GM21390 (cell line): ENCODE data around the gene CLRN2.
"Not testable (repeated sequence)": the region's sequence is repeated elsewhere in the genome, so short reads cannot be mapped to it uniquely, and the experiment has no call there.

Source experiments
- ATAC-seq: cut with Tn5 transposase; IDR thresholded peaks from one replicate; pipeline ENCODE4 v1.9.1; 2021; ENCODE audit not compliant: unreplicated experiment

CLRN2 gene

DNA sequence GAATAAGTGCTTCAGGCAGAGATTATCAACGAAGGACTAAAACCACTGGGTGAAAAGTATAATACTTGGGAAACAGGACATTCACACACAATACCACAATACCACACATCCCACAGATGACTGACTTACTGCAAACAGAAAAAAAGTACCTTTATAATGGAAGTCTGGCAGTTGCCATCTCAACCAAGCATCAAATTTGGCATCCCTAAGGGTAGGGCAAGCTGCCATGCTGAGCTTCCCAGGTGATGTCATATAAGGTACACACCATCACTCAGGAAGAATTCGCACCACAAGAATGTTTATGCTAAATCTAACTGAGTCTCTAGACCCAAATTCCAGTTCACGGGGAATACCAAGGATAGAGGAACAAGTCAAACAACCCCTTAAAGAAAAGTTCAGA is 12.2 kb upstream of the CLRN2 start:
- no peak for ATAC-seq

DNA sequence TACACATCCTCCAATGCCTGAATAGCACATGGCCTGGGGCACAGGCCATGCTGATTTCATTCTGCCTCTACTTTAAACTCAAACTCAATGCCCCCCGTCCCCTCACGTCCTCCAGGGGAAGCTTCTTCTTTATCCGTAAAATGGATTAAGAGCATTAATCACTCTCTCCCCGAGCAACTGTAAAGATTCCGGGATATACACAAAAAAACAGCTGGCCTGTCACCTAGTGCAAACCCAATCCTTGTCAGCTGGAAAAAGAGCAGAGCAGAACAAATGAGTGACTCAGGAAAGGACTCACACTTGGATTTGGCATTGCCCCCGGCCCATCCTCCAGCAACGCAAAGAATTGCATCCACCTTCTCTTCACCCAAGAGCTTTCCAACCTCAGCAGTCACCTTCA is 10.9 kb upstream of the CLRN2 start:
- ATAC-seq: no peak

DNA sequence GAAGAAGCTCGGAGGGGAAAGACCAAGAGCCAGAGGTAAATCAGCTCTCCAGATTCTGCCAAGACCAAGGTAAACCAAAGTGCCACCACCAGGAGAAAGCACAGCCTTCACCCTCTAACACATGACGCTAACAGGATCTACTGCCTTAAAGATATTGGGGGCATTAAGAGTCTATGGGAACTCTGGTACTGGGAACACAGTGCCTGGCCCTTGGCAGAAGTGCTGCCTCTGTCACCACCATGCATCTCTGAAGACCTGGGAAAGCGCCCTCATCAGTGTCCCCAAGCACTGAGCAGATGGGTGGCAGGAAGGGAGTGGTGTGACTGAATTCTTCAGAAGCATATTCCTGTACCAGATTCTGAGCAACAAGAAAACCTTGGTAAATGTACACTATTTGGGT is 4.4 kb upstream of the CLRN2 start:
- ATAC-seq: no peak

DNA sequence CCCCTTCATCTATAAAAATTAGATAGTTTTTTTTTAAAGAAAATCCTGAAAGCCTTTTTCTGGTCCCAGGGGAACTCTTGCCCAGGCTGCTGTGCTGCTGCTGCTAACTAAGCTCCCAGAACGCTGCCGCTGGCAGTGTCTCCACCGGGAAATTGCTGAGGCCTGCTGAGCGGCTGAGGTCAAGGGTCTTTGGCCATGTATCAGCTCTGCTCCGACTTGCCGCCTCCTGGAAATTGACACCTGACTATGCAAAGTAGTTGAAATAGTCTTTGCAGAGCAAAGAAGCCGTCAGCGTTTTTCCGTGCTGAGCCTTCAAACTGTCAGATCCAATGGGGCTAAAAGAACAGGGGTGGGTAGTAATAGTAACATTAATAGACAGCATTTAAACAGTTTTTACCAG is 3.9 kb upstream of the CLRN2 start:
- ATAC-seq: no peak

DNA sequence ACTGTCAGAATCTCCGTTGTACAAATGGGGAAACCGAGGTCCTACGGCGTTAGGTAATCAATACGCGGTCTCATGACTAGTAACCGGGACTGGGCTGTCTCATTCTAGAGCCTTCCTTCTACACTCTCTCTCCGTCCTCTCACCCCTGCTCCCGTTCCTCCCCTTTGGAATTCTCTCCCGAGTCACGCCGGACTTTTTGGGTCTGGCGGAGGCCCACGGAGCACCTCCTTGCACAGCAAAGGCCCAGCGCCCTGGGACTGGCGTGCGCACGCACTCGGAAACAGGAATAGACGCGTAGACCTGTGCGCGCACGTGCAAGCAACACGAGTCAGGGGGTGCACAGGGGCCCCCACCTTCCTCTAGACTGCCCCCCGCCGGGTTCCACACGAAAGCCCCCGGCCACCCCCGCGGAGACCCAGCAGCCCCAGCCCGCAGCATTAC is 3.4 kb upstream of the CLRN2 start:
- peak; percentile 56 for ATAC-seq

DNA sequence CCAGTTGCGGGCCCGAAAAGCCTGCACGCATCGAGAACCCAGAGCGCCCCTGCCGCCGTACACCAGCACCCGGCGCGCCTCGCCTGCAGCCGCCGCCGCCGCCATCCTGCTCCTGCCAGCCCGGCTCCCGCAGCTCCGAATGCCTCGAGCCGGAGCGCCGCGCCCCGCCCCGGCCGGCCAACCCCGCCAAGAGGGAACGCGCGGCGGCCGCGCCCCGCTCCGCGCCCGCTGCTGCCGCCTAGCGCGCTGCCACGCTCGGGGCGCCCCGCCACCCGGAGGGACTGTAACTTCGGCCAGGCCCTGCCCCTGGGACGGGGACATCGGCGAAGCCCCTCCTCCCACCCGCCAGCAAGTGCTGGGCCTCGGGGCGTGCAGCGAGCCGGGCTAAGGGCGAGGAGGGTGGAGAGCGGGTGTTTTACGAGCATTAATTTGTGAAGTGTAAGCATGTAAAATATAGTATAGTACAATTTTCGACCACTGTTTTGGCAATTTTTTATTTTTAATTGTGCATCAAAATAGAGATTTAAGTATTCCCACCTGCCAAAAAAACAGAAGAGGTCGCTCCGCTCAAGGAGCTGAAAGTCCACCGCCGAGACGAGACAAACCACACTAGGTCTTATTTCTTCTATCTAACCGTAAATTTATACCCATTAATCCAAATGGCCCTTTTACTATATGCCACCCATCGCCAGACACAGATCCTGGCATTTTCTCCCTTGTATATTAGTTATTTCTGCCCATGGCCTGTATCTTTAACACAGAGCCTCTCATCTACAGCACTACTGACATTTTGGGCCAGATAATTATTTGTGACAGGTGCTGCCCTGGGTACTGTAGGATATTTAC is 2.8 kb upstream of the CLRN2 start, which contains the start of gene QDPR:
Gene QDPR (minus strand): TSS at position 141 of the 846 bp plus-strand sequence. CDS start 36 bp downstream, at position 105.
- peak; percentile 95 for ATAC-seq

DNA sequence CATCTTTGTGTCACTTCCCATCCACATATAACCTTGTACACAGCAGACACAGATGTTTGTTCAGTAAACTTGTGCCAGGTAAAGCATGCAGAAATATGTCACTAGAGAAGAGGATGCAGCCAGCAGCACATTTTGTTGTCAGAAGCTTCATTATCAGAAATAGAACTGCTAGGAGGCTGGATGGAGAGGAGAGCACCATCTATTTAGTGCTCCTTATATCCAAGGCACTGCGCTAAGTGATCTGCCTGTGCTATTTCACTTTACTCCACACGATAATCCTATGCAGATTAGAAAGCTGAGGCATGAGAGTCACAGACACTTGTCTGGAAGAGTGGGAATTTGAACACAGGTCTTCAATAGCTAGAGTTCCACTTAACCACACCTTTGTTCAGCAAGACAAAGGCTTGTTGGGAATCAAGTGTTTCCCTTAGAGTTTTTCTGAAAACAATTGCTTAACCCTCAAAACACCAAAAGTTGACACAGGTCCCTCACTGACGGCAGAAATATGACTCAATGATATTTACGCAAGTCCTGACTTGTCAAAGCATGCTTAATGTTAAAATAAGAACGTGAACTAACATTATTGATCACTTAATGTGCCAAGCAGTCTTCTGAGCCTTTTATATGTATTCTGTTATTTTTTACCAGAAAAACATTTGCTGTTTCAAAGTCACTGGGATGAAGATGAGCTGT is 1.8 kb upstream of the CLRN2 start:
- no peak for ATAC-seq

DNA sequence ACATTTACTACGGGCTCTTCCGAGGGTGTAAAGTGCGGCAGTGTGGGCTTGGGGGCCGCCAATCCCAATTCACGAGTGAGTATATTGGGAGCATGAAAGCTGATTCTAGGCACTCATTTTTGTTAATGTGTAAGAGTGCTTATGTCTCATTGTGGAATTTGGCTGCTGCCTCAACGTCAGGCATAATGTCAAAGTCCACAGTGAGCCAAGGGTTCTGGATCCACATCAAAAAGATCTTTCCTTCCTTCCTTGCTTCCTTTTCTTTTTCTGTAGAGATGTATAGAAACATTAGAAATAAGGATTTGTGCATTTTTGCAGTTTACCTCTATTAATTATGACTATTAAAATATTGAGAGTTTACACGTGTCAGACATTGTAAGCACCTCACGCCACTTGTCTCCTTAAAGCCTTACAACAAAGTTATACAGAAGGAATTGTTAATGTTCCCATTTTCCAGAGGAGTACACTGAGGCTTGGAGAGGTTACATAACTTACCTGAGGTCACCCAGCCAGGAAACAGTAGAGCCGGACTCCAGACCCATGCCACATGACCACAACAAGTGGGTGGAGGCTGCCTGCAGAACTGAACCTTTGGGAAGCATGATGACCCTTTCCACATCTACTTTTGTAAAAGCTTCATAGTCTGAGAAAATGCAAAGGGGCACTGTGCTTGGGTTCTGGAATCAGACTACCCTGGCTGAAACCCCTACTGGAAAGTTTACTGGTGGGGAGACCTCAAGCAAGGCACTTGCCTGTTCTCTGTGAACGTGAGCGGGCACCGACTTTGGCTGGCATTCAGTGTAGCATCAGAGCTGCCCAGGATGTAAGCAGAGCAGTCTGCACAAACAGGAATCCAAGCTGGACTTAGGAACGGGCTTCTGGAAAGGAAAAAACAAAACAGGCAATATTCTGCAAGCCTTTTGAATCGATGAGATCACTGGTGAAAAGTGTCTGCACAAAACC is 761 bp downstream of the CLRN2 start:
- ATAC-seq: no peak

DNA sequence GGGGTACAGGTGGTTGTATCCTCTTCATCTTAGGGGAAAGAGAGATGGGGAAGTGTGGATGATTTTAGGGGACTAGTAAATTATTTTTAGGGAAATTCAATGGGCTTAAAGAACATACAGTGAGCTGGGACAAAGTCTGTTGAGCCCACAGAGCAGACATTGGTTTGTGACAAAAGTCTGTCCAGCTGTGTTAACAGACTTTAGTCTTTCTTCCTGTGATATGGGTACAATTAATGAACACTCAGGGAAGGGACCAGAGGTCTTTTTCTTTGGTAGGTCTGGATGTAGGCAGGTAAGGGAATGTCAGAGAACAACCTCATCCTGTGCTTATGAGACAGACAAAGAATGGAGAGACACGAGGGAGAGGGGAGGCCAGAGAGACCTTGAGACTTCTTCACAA is 2.0 kb downstream of the CLRN2 start:
- no peak for ATAC-seq

DNA sequence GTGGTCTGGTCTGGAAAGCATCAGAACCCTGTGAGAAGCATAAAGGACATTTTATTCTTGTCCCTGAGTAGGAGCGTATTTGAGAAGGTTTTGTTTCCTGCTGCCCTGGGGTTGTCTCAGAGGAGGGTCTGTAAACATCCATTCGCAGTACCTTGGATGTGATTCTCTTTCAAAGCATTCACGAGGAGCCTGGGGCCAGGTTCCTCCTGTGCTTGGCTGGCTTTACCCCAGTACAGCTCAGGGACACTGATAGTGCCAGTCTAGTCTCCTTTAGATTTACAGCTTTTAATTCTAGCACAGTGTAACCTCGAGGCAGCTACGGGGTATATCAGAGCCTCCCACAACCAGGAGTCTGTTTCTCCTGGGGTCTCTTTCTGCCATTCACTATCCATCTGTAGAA is 2.7 kb downstream of the CLRN2 start:
- ATAC-seq: no peak

DNA sequence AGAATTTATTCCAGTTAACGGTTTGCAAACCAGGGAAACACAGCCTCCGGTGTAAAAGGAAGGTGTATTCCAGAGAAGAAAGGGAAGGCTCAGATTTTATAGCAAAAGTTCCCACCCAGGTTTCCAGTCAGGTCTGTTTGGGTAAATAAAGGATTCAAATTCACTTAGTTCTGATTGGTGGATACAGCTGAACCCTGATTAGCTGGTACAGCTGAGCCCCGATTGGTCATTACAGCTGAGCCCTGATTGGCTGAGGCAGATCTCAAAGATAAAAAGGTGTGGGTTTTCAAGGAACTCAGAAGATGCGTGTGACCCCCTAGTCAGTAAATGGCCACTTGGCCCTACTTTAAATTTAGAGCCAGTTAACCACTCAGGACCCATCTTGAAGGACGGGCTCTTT is 6.6 kb downstream of the CLRN2 start:
- no peak for ATAC-seq

DNA sequence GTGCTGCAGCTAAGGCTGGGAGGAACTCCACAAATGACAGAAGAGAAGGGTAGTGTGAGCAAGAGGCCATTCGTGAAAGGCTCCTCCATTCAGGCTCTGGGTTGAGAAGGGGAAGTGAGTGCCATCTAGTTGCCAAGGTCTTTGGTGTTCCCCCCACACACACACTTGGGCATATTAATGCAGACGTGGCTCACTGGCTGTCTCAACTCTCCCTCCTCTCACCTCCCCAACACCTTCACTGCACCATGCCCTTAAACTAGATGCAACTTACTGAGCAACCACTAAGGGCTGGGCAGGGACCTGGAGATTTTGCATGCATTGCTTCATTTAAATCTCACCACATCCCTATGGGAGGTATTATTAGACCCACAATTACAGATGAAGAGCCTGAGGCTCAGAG is 8.7 kb downstream of the CLRN2 start:
- ATAC-seq: no peak

DNA sequence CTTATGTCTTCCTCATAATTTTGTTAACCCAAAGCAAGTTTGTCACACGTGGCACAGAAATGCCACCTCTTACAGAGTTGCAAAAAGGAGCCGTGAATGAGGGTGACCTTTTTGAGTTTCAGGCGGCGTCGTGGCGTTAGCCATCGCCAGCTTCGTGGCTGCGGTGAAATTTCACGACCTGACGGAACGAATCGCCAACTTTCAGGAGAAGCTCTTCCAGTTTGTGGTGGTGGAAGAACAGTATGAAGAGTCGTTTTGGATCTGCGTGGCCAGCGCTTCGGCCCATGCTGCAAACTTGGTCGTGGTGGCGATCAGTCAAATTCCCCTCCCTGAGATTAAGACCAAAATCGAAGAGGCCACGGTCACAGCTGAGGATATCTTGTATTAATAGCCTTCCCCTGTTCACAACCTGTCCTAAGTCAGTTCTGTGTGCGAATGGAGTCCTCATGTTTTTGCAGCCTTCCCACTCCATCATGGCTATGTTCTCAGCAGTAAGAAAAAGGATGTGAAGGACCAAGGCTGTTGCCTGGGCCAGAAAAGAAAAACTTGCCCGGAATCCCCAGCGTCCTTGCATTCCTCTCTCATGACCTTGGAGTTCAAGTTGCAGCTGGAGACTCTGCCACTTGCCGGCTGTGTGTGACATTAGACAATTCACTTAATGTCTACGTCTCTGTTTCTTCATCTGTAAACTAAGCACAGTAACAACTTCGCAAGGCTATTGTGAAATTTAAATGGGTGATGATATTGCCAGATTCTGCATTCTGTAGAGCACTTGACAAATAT is 11.9 kb downstream of the CLRN2 start:
- no peak for ATAC-seq

DNA sequence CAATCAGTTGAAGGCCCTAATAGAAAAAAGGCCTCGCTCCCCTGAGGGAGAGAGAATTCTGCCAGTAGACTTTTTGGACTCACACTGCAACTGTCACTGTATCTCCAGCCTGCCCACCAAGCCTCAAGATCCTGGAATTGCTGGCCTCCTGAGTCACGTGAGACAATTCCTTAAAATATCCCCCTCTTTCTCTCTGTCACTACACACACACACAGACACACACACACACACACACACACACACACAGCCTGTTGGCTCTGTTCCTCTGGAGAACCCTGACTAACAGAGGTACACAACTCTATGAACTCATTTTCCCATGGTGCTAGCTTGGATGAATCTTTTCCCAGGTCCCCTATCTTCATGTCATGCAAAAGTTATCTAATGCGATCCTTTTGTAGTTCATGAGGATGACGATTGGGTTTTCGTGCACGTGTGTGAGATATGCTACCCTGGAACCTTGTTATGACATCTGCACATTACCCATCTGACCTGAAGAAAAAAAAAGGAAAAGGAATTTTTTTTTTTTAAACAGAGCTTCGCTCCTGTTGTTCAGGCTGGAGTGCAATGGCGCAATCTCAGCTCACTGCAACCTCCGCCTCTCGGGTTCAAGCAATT is 13.7 kb downstream of the CLRN2 start:
- no peak for ATAC-seq

DNA sequence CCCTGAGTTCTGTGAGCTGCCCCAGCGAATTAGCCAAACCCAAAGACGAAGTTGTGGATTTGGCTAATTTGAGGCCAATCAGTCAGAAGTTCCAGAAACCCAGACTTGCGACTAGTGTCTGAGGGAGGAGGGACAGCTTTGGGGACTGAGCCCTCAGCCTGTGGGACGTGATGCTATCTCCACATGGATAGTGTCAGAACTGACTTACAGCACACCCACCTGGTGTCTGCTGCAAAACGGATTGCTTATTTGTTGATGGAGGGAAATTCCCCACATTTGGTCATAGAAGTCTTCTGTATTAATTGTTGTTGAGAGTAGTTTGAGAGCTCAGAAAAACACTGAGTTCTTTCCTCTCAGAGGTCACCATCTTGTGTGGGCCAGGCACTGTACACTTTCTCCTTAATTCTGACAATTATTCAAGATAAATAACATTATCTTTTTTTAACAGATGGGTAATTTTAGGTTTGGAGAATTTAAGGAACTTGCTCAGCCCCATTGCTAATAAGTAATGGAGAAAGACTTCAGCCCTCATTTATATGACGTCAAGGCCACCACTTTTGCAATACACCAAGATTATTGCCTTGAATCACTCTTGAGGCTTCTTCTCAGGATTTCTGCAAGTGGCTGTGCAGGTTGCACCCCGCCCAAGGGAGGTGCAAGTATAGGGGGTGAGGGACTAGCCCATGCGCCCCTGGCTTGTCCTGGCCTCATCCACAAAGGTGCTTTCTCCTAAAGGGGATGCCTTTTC is 16.7 kb downstream of the CLRN2 start:
- ATAC-seq: no peak

DNA sequence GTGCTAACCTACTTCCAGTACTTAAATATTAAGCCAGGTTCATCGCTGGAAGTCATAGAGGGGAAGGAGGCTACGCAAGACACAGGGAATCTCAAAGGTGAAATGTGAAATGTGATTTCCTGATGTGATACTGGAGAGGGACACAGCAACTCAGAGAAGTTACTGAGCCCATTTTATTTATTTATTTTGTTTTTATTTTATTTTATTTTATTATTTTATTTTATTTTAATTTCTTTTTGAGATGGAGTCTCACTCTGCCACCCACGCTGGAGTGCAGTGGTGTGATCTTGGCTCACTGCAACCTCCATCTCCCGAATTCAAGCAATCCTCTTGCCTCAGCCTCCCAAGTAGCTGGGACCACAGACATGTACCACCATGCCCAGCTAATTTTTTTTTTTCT is 19.7 kb downstream of the CLRN2 start:
- ATAC-seq: no peak

DNA sequence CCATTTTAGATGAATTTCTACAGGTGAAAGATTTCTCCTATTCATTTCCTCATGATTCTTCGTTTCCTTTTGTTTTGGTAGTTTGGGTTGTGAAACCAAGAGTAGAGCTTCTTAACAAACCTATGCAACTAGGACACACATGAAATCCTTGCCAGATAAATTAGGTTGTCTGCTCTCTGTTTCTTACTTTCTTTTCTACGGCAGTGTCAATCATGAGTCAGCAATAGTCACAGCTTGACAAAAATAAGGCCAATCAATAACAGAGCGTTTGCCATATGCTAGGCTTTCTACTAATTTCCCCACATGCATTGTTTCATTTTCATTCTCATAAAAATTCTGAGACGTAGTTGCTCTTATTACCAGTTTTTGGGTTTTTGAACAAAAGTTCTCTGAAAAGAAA is 20.3 kb downstream of the CLRN2 start:
- no peak for ATAC-seq

DNA sequence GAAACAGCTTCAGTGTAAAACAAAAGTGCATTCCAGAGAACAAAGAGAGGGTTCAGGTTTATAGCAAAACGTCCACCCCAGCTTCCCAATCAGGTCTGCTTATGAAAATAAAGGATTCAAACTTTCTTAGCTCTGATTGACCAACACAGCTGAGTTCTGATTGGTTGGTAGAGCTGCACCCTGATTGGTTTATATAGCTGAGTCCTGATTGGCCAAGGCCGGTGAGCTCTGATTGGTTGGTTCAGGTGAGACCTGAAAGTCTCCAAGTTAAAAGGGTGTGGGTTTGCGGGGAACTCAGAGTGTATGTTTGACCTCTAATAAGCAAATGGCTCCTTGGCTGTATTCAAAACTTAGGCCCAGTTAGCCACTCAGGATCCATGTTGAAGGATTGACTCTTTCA is 20.9 kb downstream of the CLRN2 start:
- no peak for ATAC-seq

DNA sequence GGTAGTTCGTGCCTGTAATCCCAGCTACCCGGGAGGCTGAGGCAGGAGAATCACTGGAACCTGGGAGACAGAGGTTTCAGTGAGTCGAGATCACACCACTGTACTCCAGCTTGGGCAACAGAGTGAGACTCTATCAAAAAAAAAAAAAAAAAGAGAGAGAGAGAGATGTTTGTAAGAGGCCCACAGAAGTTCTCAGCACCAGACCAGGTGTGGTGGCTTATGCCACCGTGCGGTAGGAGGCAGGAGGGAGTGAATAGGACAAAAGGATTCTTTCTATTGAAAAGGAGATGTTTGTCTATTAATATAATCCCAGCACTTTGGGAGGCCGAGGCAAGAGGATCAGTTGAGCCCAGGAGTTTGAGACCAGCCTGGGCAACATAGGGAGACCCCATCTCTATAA is 22.1 kb downstream of the CLRN2 start:
- not testable (repeated sequence) for ATAC-seq
